Measurements from ENCODE around the gene C3orf33.

C3orf33 gene

DNA sequence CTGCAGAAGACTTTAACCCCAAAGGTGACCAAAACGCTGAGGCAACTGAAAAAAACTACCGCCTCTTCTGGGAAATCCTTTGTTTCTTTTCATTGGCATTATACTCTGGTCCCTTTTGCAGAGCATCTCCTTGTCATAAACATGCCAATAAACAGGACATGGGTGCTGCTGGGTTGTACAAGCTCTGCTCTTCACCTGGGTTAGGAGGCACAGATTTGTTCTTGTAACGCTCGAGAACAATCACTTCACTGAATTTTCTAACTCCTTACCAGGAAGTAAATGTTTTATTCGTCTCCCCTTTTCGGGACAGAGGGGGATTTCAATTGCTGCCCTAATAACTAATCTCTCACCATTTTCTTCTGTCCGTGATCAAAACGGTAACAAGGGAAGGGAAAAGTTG, 62.5 kb downstream of the C3orf33 start:
- in situ Hi-C loops (cut with HindIII; ENCODE audit: low sequenced_read_pairs): no loop called here

DNA sequence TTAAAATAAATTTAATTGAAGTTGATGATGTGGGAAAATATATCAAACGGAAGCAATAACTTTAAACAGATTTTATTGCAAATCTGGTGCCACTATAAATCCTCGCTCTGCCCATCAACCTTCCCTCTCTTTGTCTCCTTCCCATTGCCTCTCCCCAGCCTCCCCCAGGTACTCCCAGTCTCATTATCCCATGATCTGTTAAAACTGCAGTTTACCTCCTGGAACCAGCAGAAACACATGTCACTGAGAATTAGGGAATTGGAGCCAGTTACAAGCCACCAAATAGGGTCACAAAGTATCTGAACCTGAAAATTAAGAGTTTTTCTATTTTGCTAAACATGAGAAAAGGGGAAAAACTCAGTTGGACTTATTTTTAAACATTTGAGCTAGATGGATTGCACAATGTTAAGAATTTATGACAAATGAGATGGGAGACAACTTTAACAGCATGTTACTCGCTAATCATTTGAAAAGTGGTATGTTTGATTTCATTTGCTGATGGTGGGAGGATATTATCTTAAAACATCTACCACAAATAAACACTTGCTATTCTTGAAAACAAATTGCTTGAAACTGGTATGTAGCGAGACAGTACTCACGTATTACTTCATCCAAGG, 63.6 kb downstream of the C3orf33 start:
- in situ Hi-C loops (cut with HindIII; ENCODE audit: low sequenced_read_pairs): no loop called here

DNA sequence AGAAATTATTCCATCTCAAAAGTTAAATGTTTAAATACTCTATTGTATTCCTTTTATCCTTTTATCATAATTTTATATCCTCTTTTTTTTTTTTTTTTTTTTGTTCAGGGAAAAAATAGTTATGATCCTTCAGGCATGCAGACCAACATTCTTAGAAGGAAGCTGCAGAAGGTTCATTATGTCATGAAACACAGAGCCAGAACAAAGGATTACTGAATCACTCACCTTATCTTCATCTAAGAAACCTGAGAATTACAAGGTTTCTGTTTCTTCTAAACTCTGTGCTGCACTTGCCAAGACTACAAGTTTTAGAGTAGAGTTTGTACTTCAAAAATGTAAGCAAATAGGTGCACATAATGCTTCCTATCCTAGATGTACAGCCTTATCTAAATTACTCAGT, 64.5 kb downstream of the C3orf33 start:
- in situ Hi-C loops (cut with HindIII; ENCODE audit: low sequenced_read_pairs): no loop called here

DNA sequence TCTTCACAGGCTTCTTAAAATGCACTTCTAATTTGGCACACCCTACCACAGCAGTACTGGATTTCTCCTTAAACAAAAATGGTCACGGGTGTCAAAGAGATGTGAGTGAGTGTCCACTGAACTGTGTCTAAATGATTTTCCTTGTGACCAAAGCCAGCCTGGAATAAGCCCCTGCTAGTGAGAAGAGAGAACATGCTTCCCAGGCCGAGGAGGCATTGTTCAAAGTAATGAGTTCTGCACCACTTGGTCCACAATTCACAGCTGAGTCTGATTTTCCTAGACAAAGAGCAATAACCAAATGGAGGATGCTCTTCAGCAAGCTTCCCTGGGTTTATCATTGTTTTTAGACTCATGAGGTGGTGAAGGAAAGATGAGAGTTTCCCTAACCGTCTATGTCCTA, 65.0 kb downstream of the C3orf33 start:
- in situ Hi-C loops (cut with HindIII; ENCODE audit: low sequenced_read_pairs): no loop called here

DNA sequence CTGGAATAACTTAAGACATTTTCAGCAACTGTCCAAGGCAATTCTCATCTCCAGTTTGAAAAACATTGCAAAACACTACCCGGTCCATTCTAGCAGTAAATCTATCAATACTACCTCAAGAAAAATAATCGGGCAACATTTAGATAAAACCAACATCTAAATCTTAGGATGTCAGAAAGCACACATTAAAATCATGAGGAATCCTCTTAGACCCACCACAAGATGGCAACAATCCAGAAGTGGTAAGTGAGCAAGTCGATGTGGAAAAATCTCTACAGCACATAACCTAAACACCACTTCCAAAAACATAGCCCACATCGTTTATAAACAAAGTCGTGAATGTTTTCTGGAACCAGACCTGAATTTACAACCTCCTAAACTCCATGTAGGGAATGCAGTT, 66.9 kb downstream of the C3orf33 start:
- in situ Hi-C loops (cut with HindIII; ENCODE audit: low sequenced_read_pairs): no loop called here

DNA sequence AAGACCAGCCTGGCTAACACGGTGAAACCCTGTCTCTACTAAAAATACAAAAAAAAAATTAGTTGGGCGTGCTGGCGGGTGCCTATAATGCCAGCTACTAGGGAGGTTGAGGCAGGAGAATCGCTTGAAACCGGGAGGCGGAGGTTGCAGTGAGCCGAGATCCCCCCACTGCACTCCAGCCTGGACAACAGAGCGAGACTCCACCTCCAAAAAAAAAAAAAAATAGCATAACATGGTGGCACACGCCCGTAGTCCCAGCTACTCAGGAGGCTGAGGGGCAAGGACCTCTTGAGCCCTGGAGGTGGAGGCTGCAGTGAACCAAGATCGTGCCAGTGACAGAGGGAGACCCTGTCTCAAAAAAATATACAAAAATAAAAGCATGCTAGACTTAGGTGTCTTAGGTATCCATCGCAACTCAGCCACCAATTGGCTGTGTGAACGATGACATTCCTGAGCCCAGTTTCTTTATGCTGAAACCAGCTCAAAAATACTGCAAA, 67.5 kb downstream of the C3orf33 start:
- in situ Hi-C loops (cut with HindIII; ENCODE audit: low sequenced_read_pairs): no loop called here

DNA sequence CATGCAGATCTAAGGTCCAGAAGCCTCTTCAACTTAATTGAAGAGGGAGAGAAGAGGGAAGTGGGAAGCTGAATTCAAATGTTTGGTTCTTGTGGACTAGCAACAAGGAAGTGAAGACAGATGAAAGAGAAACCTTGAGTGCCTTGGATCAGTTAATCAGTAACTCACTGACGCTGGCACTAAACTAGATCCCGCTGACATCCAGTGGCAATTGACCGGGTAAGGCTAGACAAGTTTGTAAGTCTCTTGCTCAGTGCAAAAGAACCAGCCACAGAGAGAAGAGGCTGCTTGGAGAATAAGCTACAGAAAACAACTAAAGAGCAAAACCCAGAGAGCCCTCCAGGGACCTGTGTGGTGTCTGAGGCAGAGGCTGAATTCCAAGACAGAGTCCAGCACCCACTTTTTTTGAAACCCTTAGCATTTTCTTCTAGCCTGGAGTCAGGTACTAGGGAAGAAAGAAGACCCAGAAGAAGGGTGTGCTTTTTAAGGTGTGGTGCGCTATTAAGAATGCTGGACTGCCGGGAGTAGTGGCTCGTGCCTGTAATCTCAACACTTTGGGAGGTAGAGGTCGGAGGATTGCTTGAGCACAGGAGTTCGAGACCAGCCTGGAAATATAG, 68.1 kb downstream of the C3orf33 start:
- in situ Hi-C loops (cut with HindIII; ENCODE audit: low sequenced_read_pairs): no loop called here

DNA sequence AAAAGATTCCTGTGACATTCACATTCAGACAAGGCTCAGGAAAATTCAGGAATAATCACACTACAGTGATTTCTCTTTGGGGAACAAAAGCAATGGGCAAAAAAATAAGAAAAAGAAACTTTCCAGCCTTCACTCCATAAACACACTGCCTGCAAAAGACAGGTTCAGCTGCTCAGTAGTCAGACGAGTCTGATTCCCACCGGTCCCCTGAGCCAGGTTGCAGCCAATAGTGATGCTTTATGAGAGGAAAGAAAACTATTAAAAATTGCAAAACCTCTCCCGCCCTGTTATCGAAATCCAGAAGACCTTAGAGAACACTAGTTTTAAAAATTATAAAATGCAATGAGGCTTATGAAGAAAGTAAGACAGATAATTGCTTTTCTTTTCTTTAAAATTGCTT, 69.7 kb downstream of the C3orf33 start:
- in situ Hi-C loops (cut with HindIII; ENCODE audit: low sequenced_read_pairs): no loop called here

DNA sequence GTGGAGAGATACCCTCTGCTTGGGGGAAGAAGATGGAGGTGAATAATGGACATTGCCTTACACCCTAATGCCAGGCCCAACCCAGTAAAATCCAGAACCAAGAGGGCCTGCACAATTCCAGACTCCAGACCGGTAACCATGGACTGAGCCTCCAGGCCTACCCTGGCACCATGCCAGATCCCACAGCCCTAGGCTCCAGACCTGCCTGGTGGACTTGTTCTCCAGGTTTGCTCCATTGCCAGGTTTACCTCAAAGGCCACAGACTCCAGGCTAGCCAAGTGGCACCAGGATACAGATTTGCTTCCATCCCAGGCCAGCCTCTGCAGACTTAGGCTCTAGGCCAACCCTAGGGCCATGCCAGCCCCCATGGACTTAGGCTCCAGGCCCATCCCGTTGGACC, 75.2 kb downstream of the C3orf33 start:
- in situ Hi-C loops (cut with HindIII; ENCODE audit: low sequenced_read_pairs): no loop called here

DNA sequence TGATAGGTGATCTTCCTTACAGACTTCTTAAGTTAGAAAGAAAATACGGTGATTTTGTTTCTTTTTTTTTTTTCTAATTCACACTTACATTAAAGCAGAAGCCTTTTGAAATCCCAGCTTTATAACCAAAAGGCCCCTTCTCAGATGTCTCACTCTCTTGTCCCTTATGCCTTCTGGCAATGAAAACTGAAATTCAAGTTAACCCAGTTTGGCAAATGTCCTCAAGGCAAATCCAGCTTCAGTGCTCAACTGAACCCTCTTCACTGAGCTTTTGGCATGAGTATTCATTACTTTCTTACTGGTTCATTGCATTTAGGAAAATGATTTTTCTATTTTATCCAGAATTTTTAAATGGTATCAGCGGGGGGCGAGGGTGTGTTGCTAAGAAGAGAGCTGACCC, 78.2 kb downstream of the C3orf33 start:
- in situ Hi-C loops (cut with HindIII; ENCODE audit: low sequenced_read_pairs): no loop called here

DNA sequence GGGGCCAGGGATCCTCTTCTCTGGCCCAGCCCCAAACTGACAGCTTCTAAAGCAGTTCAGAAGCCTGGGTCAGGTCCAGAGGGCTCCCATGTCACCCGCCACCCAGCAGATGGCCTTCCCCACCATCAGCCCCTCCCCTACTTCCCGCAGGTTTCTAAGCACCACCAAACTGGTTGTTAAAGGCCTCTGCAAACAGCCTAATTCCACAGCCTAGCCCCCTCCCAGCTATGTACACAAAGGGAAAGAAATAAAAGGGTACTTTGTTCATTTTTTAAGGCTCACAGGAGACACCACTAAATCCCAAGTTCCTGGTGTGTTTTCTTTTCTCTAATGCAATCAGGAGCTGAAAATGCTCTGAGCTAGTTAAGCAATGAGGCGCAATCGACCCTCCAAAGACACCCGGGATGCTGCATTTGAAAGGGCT, 91.8 kb downstream of the C3orf33 start:
- in situ Hi-C loops (cut with HindIII; ENCODE audit: low sequenced_read_pairs): loop anchor here (25.0 kb wide), 1 partner anchor 327 kb away; no protein-coding TSS in a partner anchor
